ENCODE data around the gene SLC2A1.

DNA sequence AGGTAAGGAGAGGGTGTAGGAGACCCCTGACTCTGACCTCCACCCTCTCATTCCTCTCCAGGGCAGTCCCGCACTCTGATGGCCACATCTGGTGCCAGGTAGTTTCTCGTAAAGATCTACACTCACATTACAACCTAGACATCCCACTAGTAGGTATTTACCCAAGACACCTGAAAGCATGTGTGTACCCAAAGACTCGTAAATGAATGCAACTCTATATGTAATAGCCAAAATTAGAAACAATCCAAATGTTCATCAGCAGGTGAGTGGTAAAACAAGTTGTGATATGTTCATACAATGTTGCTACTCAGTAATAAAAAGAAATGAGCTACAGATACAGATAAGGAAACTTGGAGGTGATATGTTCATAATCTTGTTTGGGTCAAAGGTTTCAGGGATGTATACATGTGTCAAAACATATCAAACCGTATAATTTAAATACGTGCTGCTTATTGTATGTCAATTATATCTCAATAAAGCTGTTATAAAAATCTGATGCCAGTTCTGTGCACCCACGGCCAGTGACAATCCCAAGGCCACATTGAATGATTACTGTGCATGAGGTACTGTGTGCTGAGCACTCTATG lies 37.8 kb upstream of the SLC2A1 start:
- TF ChIP-seq POLR2A (IDR thresholded peaks at IDR 0.05; ENCODE audit: low read depth, low read length) (no peak), TAF1 (IDR thresholded peaks at IDR 0.05; ENCODE audit: borderline replicate concordance, low read depth, low read length) (no peak), POLR2AphosphoS5 (IDR thresholded peaks at IDR 0.05; ENCODE audit: low read depth, low read length) (no peak)
